Right kidney (tissue), 1 donor: ENCODE data around the gene LRRC17.
A peak's percentile ranks its signal among the peaks of the same experiment; 100 is the strongest.

Experiments used
- DNase-seq: peaks from one replicate; pipeline ENCODE4 v3.0.0-alpha.2; 2016

Gene LRRC17

DNA sequence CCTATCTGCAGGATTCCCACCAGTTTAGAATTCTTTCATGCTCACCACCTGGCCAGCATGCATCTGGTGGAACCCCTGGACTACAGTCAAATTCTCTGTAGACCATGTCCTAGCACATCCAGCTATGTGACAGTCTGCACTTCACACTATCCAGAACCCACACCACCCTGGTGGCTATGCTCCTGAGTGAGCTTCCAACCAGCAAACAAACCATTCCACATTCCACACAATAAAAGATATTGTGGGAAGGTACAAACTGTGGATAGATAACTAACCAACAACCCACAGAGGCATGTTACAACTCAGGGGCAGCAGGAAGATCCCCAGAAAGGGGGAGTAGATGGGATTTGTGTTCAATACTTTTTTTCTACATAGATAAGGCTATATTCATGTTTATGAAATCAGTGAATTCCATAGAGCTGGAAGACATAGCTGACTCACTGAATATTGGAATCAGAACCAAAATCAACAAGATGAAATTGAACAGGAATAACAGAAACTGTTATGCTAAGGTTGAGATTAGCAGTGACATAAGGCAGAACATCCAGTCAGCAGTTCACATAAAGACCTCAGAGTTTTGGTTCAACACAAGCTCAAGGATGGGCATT, 72.5 kb downstream of the LRRC17 start:
- no peak for DNase-seq

DNA sequence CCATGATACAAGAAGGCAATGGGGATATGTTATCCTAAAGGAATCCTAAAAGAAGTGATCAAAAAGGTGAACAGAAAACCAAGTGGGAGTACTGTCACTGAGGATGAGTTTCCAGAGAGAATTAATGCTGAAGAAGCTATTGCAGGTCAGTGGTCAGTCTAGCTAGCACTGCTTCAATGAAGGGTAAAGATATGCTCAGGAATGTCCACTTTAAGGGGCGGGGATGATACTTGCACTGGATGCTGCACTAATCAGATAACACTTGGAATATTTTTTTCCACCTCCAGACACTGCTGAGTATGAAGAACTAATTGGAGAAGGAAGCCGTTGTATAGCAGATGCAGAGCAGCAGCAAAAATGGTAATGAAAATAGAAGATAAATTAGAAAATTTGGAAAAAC, 75.3 kb downstream of the LRRC17 start:
- DNase-seq = no peak

DNA sequence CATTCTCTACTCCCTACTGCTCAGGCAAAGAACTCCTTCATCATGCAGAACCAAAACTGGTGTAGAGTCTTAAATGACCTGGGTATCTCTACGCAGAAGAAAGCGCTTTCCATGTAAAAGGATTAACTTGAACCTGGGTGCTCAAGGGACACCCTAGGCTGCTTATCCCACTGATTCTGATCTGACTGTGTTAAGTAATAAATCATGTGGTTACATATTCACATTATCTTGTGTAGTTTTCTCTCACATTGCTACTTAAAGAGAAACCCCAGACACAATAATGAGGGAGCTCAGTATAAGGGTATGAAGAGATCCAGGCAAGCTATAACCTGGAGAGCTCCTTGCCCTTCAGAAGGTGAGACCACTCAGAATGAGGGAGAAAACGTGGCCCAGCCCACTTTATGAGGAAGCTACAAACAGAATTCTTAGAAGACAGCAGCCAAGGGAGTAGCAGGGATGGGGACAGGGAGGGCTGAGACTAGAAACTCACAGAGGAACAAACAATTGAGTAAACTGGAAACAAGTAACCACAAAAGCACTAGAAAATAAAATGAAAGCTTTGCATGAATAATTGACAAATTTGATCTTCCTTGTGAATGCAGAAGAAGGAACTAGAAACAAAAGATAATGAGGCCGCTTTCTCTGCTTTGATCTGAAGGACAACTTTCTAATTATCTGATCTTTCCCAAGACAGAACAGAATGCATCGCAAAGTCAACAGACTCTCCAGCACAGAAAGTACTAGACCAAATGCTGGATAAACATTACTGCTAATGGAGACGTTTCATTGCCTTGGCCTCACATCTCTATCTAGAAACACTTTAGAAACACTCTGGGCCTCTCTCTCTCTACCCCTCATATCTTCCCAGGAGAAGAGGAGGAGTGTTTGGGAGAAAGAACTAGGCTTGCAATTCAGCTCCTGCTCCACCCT, 76.1 kb downstream of the LRRC17 start:
- no peak for DNase-seq

DNA sequence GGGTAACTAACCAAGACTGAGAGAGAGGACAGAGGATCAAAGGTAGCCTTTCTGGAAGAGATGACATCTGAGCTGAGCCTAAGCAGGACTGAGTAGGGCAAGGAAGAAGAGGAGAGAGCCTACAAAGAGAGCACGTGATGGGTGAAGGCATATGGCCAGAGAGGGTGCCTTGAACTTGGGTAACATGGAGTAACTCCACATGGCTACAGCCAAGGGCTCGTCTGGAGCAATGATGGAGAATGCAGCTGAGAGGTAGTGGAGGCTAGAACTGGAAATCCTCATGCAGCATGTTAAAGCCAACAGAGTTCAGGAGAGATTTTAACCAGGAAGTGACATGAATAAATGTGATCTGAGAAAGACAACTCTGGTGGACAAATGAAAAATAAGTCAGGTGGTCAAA, 77.8 kb downstream of the LRRC17 start:
- no peak for DNase-seq

DNA sequence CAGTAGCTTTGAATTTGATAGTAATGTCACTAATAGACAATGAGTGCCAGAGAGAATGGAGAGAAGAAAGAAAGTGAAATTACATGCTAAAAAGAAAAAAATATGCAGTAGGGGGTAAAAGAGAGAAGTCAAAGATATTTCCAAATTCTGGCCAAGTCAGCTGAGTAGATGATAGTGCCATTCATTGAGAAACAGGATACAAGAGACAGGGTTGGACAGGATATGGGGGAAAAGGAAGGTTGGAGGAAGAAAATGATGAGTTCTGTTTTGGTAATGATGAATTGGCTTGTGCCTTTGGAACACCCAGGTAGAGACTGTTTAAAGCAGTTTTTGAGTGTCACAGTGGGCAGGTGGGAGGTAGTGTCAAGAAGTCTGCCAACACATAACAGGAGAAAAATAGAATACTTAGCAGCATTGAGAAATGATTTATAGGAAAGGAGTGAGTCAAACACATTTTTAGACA, 78.3 kb downstream of the LRRC17 start:
- DNase-seq = no peak

DNA sequence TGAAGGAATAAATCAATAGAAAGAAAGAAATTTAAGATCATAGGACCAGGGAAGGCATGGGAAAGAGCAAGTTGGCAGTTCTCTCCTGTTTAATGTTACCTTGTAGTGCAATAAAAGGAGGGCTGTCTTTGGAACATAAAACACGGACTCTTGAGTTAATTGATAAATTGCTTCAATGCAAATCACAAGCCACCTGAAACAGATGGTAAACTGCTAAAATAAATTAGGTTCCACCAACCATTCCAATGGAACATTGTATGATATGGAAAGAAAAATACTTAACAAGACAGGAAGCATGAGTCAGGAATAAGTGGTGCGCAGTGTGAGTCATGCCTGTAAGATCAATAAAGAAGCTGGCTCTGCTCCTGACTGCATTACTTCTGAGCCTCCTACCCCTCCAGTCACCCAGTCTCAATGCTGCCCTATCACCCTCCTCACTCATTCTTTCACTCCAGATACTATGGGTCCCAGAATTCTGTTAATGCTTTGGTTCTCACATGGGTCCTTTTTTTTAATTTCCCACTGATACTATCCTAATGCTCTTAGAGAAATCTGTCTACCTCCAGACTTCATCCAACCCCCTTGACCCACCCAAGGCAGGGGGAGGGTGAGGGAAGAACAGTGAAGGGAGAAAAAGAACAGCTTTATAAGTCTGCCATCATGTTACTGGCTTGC, 78.9 kb downstream of the LRRC17 start:
- DNase-seq = no peak

DNA sequence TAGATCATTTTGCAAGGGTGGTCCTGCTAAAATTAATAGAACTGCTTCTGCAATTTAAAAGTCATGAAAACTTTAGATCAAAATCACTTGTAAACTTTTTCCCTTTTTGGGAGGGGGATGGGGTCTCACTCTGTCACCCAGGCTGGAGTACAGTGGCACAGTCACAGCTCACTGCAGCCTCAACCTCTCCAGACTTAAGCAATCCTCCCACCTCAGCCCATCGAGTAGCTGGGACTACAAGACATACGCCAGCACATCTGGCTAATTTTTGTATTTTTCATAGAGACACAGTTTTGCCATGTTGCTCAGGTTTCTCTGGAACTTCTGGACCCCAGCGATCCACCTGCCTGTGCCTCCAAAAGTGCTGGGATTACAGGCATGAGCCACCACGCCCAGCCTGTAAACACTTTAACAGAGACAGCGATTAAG, 79.7 kb downstream of the LRRC17 start:
- DNase-seq = no peak

DNA sequence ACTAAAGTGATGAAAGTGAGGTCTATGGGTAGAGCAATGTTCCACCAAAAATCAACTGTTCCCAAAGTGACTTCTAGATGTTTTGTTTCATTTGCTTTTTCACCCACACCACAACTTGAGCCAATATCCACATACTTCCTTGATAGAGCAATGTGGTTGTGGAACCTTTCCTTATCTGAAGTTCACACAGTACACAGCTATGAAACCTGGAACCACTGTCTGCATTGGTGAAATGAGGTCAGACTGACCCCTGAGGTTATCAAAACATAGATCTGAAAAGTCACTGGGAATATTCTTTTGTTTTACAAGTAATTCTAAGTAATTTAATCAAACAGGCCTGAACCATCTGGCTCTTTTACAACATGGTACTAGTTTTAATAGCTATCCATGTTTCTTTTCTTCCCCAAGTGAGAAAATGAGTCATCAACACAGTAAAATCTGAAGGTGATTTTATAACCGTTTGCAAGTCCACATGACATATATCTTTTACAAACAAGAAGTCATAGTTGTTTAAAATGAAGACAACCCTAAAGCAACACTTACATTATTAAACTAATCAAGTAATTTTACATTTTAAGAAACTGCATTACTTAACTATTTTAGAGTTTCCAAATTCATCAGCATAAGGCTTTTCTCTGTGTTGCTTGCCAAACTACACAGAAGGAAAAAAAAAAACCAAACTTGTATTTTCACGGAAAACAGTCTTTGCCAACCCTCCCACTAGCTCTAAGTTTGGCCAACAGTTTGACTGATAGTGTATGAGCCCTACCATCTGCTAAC, 80.3 kb downstream of the LRRC17 start:
- DNase-seq = peak; percentile 20

DNA sequence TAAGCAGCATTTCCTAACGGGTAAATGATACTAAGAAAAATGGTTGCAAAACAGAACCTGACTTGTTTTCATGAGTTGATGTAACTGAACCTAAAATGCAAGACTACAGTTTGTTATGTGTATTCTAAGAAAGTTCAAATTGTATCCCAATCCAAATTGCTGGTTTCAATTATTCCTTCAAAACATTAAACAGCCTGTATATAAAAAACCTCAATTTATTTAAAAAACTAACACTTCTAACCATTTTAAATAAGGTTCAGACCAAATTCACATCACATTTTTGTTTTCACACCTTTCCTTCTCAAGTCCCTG, 80.9 kb downstream of the LRRC17 start:
- no peak for DNase-seq

DNA sequence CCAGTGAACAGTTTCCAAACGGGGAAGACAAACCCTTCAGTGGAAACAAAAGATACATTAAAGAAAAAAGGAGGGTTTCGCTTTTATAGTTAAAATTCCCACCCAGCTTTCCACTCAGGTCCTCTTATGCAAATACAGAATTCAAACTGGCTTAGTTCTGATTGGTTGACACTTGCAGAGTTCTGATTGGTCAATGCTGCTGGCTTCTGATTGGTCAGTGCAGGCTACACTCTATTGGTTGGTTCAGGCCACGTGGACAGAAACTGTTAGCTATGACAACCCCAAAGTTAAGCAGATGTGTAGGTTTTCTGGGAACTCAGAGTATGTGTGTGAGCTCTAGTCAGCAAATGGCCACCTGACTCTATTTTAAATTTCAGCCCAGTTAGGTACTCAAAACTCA, 81.8 kb downstream of the LRRC17 start:
- no peak for DNase-seq
